ENCODE results near the gene RPS23. TPM values are rescaled to one million over a fixed set of nuclear protein-coding genes. Genes with fewer than 3 reads are reported as not detected.
A peak's percentile ranks its signal among the peaks of the same experiment; 100 is the strongest.

RPS23 gene
- total and polyA plus RNA-seq, 5 experiments from 2014 or later: 3,932 to 5,098 (median 4,084) TPM

- no peak for DNase-seq
- Mint-ChIP-seq H3K4me1 (no peaks in the 10 kb centered on the region), H3K9me3 (peaks cover 0 to 10% (median 5%) of the 10 kb centered on the region in 9 donors), H3K27ac (no peak overlapping the region), H3K4me3 (no peak overlapping the region), H3K36me3 (peaks cover 11 to 38% (median 14%) of the 10 kb centered on the region in 3 donors), H3K27me3 (no peaks in the 10 kb centered on the region)
- no peak for ATAC-seq
- POLR2A ChIA-PET: no interaction called here
These were observed 29.3 kb upstream of the RPS23 start for GRCh38 chr5:82307451-82307850.

DNA sequence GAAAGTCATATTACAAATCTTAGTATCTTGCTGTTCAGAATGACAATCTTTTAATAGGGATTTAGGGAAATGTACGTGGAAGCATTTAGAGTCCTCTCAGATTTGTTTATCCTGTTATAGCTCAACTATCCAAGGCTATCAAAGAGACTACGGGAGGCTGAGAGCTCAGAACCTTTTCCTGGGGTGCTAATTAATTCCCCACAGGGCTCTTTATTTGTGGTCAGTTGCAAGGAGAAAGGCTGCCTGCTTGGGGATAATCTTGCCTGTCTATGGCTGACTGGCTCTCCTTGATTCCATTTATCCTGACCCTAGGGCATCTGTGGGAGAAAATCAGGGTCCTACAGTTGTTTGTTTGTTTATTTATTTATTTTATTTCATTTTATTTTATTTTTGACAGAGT lies 28.0 kb upstream of the RPS23 start:
- Mint-ChIP-seq H3K4me3 (no peak overlapping the region), H3K36me3 (peaks cover 11 to 36% (median 14%) of the 10 kb centered on the region in 3 donors), H3K4me1 (no peaks in the 10 kb centered on the region), H3K27ac (no peak overlapping the region), H3K9me3 (peaks cover 0 to 10% (median 5%) of the 10 kb centered on the region in 9 donors), H3K27me3 (no peaks in the 10 kb centered on the region)
- ATAC-seq (no peak), DNase-seq (no peak)
- POLR2A ChIA-PET: no interaction called here

GRCh38 chr5:82301190-82301589 lies 23.0 kb upstream of the RPS23 start:
- H3K27me3 Mint-ChIP-seq: peaks cover 0 to 5% (median 0%) of the 10 kb centered on the region in 5 donors
- H3K4me1 Mint-ChIP-seq: peaks cover 0 to 2% (median 0%) of the 10 kb centered on the region in 4 donors
- POLR2A ChIA-PET: no interaction called here
- H3K27ac Mint-ChIP-seq: no peak overlapping the region
- peaks cover 4 to 13% (median 4%) of the 10 kb centered on the region in 3 donors for H3K36me3 Mint-ChIP-seq
- no peak overlapping the region for H3K4me3 Mint-ChIP-seq
- DNase-seq: no peak
- ATAC-seq: no peak
- H3K9me3 Mint-ChIP-seq: peaks cover 0 to 4% (median 0%) of the 10 kb centered on the region in 9 donors

DNA sequence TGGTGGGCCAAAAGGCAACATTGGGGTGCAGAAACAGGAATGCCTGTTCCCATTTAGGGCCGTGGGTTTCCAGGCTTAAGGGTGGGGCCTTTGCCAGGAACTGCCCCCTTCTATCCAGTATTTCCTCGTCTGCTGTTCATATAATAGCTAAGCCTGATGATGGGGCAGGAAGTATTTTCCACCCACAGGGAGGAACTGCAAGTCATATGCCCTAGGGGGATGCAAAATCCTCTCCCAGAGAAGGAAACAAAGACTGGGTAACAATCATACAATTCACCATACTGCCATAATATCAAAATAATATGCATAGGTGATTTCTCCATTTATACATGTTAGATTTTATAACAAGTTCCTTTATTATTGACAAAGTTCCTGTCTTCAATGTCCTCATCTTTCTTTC lies 20.5 kb upstream of the RPS23 start:
- H3K4me1 Mint-ChIP-seq: peaks cover 0 to 4% (median 0%) of the 10 kb centered on the region in 4 donors
- H3K36me3 Mint-ChIP-seq: peaks cover 0 to 4% (median 4%) of the 10 kb centered on the region in 3 donors
- POLR2A ChIA-PET: interaction anchor here (0.5 kb wide), 1 partner anchor 21 kb away, joined by 3 read pairs; no protein-coding TSS in a partner anchor
- ATAC-seq: no peak
- DNase-seq: no peak
- no peak overlapping the region for H3K4me3 Mint-ChIP-seq
- H3K27ac Mint-ChIP-seq: no peak overlapping the region
- H3K27me3 Mint-ChIP-seq: peaks cover 0 to 5% (median 0%) of the 10 kb centered on the region in 5 donors
- H3K9me3 Mint-ChIP-seq: peaks cover 0 to 4% (median 0%) of the 10 kb centered on the region in 9 donors

- peaks cover 0 to 4% (median 4%) of the 10 kb centered on the region in 3 donors for H3K36me3 Mint-ChIP-seq
- peaks cover 0 to 4% (median 0%) of the 10 kb centered on the region in 4 donors for H3K4me1 Mint-ChIP-seq
- DNase-seq (no peak), ATAC-seq (no peak)
- H3K27ac Mint-ChIP-seq: no peak overlapping the region
- peaks cover 0 to 4% (median 0%) of the 10 kb centered on the region in 9 donors for H3K9me3 Mint-ChIP-seq
- H3K4me3 Mint-ChIP-seq: no peak overlapping the region
- POLR2A ChIA-PET: no interaction called here
- H3K27me3 Mint-ChIP-seq: peaks cover 0 to 5% (median 0%) of the 10 kb centered on the region in 5 donors
These were observed 19.6 kb upstream of the RPS23 start for GRCh38 chr5:82297711-82298110.

DNA sequence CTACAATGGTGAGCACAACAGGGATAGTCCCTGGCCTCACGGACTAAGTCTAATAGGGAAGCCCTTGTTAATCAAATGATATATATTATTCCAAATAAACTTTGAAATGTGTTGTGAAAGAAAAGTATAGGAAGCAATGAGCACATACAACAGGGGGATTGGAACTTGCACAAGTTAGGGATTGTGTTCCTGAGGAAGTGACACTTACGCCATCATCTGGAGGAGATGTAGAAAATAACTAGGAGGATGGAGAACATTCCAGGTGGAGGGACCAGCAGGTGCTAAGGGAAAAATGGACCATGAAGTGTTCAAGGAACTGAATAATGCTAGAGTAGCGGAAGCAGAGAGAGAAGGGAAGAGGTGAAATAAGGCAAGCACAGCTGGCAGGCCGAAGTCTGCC lies 18.8 kb upstream of the RPS23 start:
- no peak overlapping the region for H3K27ac Mint-ChIP-seq
- POLR2A ChIA-PET: interaction anchor here (0.6 kb wide), 1 partner anchor 19 kb away, joined by 5 read pairs; the partner anchor contains the start of gene RPS23
- DNase-seq (no peak), ATAC-seq (no peak)
- H3K4me3 Mint-ChIP-seq: no peak overlapping the region
- H3K4me1 Mint-ChIP-seq: peaks cover 0 to 4% (median 0%) of the 10 kb centered on the region in 4 donors
- peaks cover 0 to 4% (median 0%) of the 10 kb centered on the region in 9 donors for H3K9me3 Mint-ChIP-seq
- H3K36me3 Mint-ChIP-seq: peaks cover 0 to 4% (median 4%) of the 10 kb centered on the region in 3 donors
- H3K27me3 Mint-ChIP-seq: peaks cover 0 to 5% (median 0%) of the 10 kb centered on the region in 5 donors

GRCh38 chr5:82295959-82296531 lies 17.9 kb upstream of the RPS23 start:
- peaks cover 0 to 4% (median 4%) of the 10 kb centered on the region in 3 donors for H3K36me3 Mint-ChIP-seq
- DNase-seq (no peak), ATAC-seq (no peak)
- no peak overlapping the region for H3K27ac Mint-ChIP-seq
- H3K4me1 Mint-ChIP-seq: peaks cover 0 to 4% (median 0%) of the 10 kb centered on the region in 4 donors
- peaks cover 0 to 4% (median 0%) of the 10 kb centered on the region in 9 donors for H3K9me3 Mint-ChIP-seq
- peaks cover 0 to 5% (median 0%) of the 10 kb centered on the region in 5 donors for H3K27me3 Mint-ChIP-seq
- POLR2A ChIA-PET: interaction anchor here (0.6 kb wide), 1 partner anchor 18 kb away, joined by 5 read pairs; the partner anchor contains the start of gene RPS23
- no peak overlapping the region for H3K4me3 Mint-ChIP-seq

DNA sequence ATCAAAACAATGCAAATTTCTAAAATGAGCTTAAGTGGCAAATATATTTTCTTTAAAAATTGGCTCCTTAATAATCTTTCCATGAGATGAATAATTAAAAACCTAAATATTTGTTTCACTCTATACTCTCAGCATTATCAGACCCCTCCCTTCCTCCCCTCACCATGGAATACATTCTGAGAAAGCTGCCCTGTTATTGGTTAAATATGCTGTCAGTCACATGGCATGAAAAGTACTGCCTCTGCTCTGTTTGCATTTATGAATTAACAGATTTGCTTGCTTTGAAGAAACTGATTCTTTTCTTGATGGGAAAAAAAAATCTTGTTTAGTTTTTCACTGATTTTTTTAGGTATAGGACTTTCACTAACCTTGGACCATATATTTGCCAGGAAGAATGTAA lies 17.0 kb upstream of the RPS23 start:
- H3K27ac Mint-ChIP-seq: no peak overlapping the region
- POLR2A ChIA-PET: interaction anchor here (0.6 kb wide), 1 partner anchor 12 kb away, joined by 4 read pairs; no protein-coding TSS in a partner anchor
- H3K4me3 Mint-ChIP-seq: no peak overlapping the region
- no peak for DNase-seq
- H3K27me3 Mint-ChIP-seq: peaks cover 0 to 5% (median 0%) of the 10 kb centered on the region in 5 donors
- H3K9me3 Mint-ChIP-seq: peaks cover 0 to 4% (median 0%) of the 10 kb centered on the region in 9 donors
- H3K4me1 Mint-ChIP-seq: peaks cover 0 to 4% (median 0%) of the 10 kb centered on the region in 4 donors
- ATAC-seq: no peak
- peaks cover 0 to 4% (median 4%) of the 10 kb centered on the region in 3 donors for H3K36me3 Mint-ChIP-seq

GRCh38 chr5:82291420-82291819 lies 13.3 kb upstream of the RPS23 start:
- POLR2A ChIA-PET: no interaction called here

GRCh38 chr5:82290908-82291307 lies 12.8 kb upstream of the RPS23 start:
- Mint-ChIP-seq H3K36me3 (no peaks in the 10 kb centered on the region), H3K9me3 (no peaks in the 10 kb centered on the region), H3K27ac (no peak overlapping the region), H3K27me3 (peaks cover 0 to 1% (median 0%) of the 10 kb centered on the region in 5 donors), H3K4me1 (peaks cover 0 to 3% (median 0%) of the 10 kb centered on the region in 4 donors), H3K4me3 (no peak overlapping the region)
- ATAC-seq (no peak), DNase-seq (no peak)
- POLR2A ChIA-PET: no interaction called here

More at GRCh38 chr5:82291420-82291819, 13.3 kb upstream of the RPS23 start:
- no peak for DNase-seq
- Mint-ChIP-seq H3K27ac (no peak overlapping the region), H3K4me3 (no peak overlapping the region), H3K9me3 (no peaks in the 10 kb centered on the region), H3K36me3 (no peaks in the 10 kb centered on the region), H3K4me1 (peaks cover 0 to 3% (median 0%) of the 10 kb centered on the region in 4 donors), H3K27me3 (peaks cover 0 to 1% (median 0%) of the 10 kb centered on the region in 5 donors)
- ATAC-seq: no peak

- Mint-ChIP-seq H3K36me3 (no peaks in the 10 kb centered on the region), H3K9me3 (no peaks in the 10 kb centered on the region), H3K27me3 (peaks cover 0 to 1% (median 0%) of the 10 kb centered on the region in 5 donors), H3K4me1 (peaks cover 0 to 3% (median 0%) of the 10 kb centered on the region in 4 donors), H3K4me3 (no peak overlapping the region), H3K27ac (no peak overlapping the region)
- DNase-seq (no peak), ATAC-seq (no peak)
- POLR2A ChIA-PET: no interaction called here
These were observed 11.9 kb upstream of the RPS23 start for GRCh38 chr5:82290005-82290404.

DNA sequence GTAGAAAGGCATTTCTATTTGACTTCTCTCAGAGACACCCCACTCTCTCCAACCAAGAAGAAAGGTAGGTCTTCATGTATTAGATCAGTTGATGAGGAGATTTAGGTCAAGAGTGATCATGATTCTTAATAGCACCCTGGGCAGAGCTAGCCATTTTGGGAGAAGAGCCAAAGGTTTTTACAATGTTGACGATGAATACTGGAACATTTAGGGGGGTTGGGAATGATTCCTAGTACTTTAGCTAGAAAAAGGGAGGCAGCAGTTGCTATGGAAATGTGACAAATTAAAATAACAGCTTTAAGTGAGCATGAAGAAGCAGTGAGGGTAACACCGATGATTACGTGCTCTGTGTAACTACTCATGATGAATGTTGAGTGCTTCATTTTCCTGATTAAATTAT lies 9.5 kb upstream of the RPS23 start:
- POLR2A ChIA-PET: no interaction called here
- H3K27ac Mint-ChIP-seq: peak overlapping the region in 1 of 10 donors; percentile 11
- no peaks in the 10 kb centered on the region for H3K9me3 Mint-ChIP-seq
- H3K27me3 Mint-ChIP-seq: peaks cover 0 to 1% (median 0%) of the 10 kb centered on the region in 5 donors
- no peaks in the 10 kb centered on the region for H3K36me3 Mint-ChIP-seq
- no peak for ATAC-seq
- no peak for DNase-seq
- peaks cover 0 to 1% (median 0%) of the 10 kb centered on the region in 4 donors for H3K4me1 Mint-ChIP-seq
- H3K4me3 Mint-ChIP-seq: no peak overlapping the region

DNA sequence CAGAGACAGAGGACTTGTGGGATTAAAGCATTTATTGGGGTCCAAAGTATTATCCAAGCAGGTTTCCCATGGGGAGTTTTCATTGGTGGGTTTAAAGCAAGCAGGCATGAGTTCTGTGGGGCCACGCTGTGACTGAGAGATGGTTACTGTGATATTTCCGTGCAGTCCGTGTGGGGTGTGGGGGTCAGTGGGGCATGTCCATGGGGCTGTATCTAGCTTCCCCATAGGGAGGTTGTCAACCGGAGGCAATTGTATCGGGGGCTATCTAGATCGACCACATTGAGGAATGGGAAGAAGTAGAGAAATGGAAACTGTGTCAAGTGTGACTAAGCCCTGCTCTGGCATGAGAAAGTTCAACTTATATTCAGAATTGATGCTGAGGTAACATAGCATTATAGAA lies 7.1 kb upstream of the RPS23 start:
- DNase-seq (no peak), ATAC-seq (no peak)
- no peak overlapping the region for H3K4me3 Mint-ChIP-seq
- H3K27me3 Mint-ChIP-seq: peaks cover 0 to 1% (median 0%) of the 10 kb centered on the region in 5 donors
- no peak overlapping the region for H3K27ac Mint-ChIP-seq
- H3K9me3 Mint-ChIP-seq: no peaks in the 10 kb centered on the region
- POLR2A ChIA-PET: no interaction called here
- no peaks in the 10 kb centered on the region for H3K36me3 Mint-ChIP-seq
- peaks cover 0 to 6% (median under 1%) of the 10 kb centered on the region in 4 donors for H3K4me1 Mint-ChIP-seq
